Measurements from ENCODE around the gene ERVW-1.
A peak's percentile ranks its signal among the peaks of the same experiment; 100 is the strongest.

GRCh38 chr7:92461027-92462003 lies 16.4 kb downstream of the ERVW-1 start:
- TF ChIP-seq, protein P1, sequence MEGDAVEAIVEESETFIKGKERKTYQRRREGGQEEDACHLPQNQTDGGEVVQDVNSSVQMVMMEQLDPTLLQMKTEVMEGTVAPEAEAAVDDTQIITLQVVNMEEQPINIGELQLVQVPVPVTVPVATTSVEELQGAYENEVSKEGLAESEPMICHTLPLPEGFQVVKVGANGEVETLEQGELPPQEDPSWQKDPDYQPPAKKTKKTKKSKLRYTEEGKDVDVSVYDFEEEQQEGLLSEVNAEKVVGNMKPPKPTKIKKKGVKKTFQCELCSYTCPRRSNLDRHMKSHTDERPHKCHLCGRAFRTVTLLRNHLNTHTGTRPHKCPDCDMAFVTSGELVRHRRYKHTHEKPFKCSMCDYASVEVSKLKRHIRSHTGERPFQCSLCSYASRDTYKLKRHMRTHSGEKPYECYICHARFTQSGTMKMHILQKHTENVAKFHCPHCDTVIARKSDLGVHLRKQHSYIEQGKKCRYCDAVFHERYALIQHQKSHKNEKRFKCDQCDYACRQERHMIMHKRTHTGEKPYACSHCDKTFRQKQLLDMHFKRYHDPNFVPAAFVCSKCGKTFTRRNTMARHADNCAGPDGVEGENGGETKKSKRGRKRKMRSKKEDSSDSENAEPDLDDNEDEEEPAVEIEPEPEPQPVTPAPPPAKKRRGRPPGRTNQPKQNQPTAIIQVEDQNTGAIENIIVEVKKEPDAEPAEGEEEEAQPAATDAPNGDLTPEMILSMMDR (IDR thresholded peaks at IDR 0.05): peak in 2 of 3 experiments; percentile 29 to 50
- no peak for TF ChIP-seq POLR2A (IDR thresholded peaks at IDR 0.05)

Data from testis (tissue), 2 donors.